Left ventricle myocardium inferior (tissue), 1 donor: Measurements from ENCODE around the gene TNIK. TPM values are rescaled to one million over a fixed set of nuclear protein-coding genes. Genes with fewer than 3 reads are reported as not detected.

Source experiments
- DNase-seq: peaks from one replicate; pipeline ENCODE4 v3.0.0-alpha.2; 2020
- H3K27ac ChIP-seq: fragments of 200-600 bp; replicated peaks from 2 replicates; pipeline ENCODE4 v1.8.0; 2021
- H3K27me3 ChIP-seq: fragments of 200-600 bp; 2 replicates; pipeline ENCODE4 v1.8.0; 2021; ENCODE audit warnings: low read depth
- H3K36me3 ChIP-seq: fragments of 200-600 bp; 2 replicates; pipeline ENCODE4 v1.8.0; 2021
- H3K4me1 ChIP-seq: fragments of 200-600 bp; 2 replicates; pipeline ENCODE4 v1.8.0; 2021
- H3K4me3 ChIP-seq: fragments of 200-600 bp; 2 replicates; pipeline ENCODE4 v1.8.0; 2021; ENCODE audit warnings: mild to moderate bottlenecking, moderate library complexity
- H3K9me3 ChIP-seq: fragments of 200-600 bp; replicated peaks from 2 replicates; pipeline ENCODE4 v1.8.0; 2021
- intact Hi-C: fragments of 100-400 bp; cut with micrococcal nuclease; formaldehyde crosslinking; loops from one replicate; pipeline ENCODE4 v1.11.0; 2022
- total RNA-seq: library from RNA; stranded (reverse); fragmentation: NEBNext Ultra II Directional; extraction: Animal tissue kit (Norgen Biotek cat#: 25700); gene quantifications from one replicate; pipeline ENCODE4 v1.2.1, GENCODE V29; 2021
- TF ChIP-seq, protein P1 (sequence below): fragments of 200-600 bp; IDR thresholded peaks from 2 replicates; pipeline ENCODE4 v1.8.0; 2021; ENCODE audit warnings: antibody characterized with exemption, mild to moderate bottlenecking, borderline replicate concordance
- donor health status: DM: no; HTN: yes; CAD: no; lungs with severe emphysema.

The TNIK gene
- total RNA-seq, 1 donor from 2014 or later, result 28.6 TPM

DNA sequence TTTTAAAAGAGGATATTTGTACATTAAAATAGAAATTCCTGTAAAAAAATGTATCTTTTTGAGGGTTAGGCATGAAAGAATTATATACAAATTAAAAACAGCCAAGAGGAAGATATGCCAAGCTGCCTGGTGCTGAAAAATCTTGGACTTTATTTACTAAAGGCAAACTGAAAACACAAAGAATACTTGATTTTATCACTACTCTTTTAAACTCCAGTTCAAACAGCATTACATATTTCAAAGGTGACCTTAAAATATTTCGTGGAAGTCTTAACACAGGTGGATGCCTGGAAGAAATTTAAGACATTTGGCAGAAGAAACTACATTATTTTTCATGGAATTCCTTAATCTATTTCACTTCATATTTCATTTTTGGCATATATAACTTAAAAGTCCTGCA, 332.6 kb downstream of the TNIK start:
- H3K4me3 ChIP-seq, result no peak overlapping the region
- no peaks in the 10 kb centered on the region for H3K27me3 ChIP-seq
- TF ChIP-seq, protein P1, sequence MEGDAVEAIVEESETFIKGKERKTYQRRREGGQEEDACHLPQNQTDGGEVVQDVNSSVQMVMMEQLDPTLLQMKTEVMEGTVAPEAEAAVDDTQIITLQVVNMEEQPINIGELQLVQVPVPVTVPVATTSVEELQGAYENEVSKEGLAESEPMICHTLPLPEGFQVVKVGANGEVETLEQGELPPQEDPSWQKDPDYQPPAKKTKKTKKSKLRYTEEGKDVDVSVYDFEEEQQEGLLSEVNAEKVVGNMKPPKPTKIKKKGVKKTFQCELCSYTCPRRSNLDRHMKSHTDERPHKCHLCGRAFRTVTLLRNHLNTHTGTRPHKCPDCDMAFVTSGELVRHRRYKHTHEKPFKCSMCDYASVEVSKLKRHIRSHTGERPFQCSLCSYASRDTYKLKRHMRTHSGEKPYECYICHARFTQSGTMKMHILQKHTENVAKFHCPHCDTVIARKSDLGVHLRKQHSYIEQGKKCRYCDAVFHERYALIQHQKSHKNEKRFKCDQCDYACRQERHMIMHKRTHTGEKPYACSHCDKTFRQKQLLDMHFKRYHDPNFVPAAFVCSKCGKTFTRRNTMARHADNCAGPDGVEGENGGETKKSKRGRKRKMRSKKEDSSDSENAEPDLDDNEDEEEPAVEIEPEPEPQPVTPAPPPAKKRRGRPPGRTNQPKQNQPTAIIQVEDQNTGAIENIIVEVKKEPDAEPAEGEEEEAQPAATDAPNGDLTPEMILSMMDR, result no peak
- H3K9me3 ChIP-seq, result no peaks in the 10 kb centered on the region
- no peaks in the 10 kb centered on the region for H3K4me1 ChIP-seq
- DNase-seq, result no peak
- H3K36me3 ChIP-seq, result peaks cover 26% of the 10 kb centered on the region
- intact Hi-C loops, result no loop called here
- no peak overlapping the region for H3K27ac ChIP-seq

GRCh38 chr3:171126478-171127209, 333.6 kb downstream of the TNIK start:
- intact Hi-C loops, result no loop called here
- Histone ChIP-seq H3K27ac (no peak overlapping the region), H3K36me3 (peaks cover 30% of the 10 kb centered on the region), H3K27me3 (no peaks in the 10 kb centered on the region), H3K4me3 (no peak overlapping the region), H3K4me1 (no peaks in the 10 kb centered on the region), H3K9me3 (no peaks in the 10 kb centered on the region)
- DNase-seq, result no peak
- TF ChIP-seq, protein P1, result no peak

GRCh38 chr3:171125010-171125409, 335.2 kb downstream of the TNIK start:
- Histone ChIP-seq H3K27ac (no peak overlapping the region), H3K9me3 (no peaks in the 10 kb centered on the region), H3K4me3 (no peak overlapping the region), H3K36me3 (peaks cover 44% of the 10 kb centered on the region), H3K27me3 (no peaks in the 10 kb centered on the region), H3K4me1 (no peaks in the 10 kb centered on the region)
- TF ChIP-seq, protein P1, result no peak
- intact Hi-C loops, result no loop called here
- DNase-seq, result no peak

- intact Hi-C loops, result no loop called here
- no peak overlapping the region for H3K4me3 ChIP-seq
- H3K36me3 ChIP-seq, result peaks cover 48% of the 10 kb centered on the region
These were observed 336.3 kb downstream of the TNIK start for GRCh38 chr3:171123915-171124314.

DNA sequence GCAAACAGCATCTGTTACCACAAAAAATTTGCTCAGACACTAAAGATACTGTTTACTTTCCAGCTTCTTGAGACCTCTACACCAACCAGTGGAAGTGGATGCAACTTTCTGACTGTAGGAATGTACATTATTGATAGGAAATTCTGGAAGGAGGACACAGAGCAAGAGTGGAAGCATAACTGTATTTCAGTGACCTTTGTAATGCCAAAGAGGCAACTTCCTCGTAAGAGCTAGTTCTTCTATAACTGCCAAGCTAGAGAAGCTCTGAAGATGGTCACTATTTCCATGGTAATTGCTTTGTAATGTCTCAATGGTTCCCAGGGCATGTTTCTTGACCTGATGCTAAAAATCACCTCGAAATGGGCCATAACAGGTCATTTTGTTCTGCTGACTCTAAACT, 337.3 kb downstream of the TNIK start:
- intact Hi-C loops, result no loop called here
- Histone ChIP-seq H3K4me1 (no peaks in the 10 kb centered on the region), H3K27ac (no peak overlapping the region), H3K4me3 (no peak overlapping the region), H3K27me3 (no peaks in the 10 kb centered on the region), H3K9me3 (no peaks in the 10 kb centered on the region), H3K36me3 (peaks cover 48% of the 10 kb centered on the region)
- TF ChIP-seq, protein P1, result no peak
- DNase-seq, result no peak

More at GRCh38 chr3:171123915-171124314, 336.3 kb downstream of the TNIK start:
- no peaks in the 10 kb centered on the region for H3K27me3 ChIP-seq
- no peaks in the 10 kb centered on the region for H3K4me1 ChIP-seq
- TF ChIP-seq, protein P1, result no peak
- no peak for DNase-seq
- no peaks in the 10 kb centered on the region for H3K9me3 ChIP-seq
- H3K27ac ChIP-seq, result no peak overlapping the region
